Measurements from ENCODE around the gene DMRT2.

DMRT2 gene

DNA sequence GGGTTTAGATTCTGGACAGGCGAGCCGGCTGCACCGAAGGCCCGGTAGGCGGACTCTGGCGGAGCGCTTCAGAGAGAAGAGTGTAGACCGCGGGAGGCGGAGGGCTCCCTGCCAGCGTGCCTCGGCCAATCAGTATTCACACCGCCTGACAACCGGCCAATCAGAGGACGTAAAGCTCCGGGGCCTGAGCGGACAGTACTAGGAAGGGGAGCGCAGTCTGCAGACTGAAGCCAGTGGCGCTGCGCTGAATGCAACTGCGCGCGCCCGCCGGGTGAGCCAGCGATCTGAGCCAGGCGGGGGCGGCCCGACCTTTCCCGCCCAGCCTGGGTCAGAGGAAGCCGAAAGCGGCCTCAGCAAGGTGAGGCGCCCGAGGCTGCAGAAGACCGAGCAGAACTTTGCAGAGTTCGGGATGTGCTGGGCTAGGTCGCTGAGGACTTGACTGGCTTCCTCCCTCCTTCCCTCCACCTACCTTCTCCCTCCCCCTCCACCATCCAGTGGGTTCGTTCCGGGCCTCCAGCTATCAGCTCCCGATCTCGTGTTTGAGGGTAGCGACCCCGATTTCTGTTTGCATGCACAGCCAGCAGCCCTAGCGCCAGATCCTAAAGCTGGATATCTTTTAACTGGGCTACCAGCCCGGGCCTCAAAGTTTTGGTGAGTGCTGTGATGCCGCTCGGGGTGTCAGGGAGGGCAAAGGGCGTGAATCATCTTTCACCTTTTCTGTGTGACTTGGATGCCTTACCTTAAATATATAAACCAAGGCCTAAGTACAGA is at the start of gene DMRT2:
Gene DMRT2 (plus strand): TSS at position 233 of the 771 bp plus-strand sequence. CDS start 1,257 bp downstream, outside the sequence.
- peak; percentile 38 for DNase-seq

DNA sequence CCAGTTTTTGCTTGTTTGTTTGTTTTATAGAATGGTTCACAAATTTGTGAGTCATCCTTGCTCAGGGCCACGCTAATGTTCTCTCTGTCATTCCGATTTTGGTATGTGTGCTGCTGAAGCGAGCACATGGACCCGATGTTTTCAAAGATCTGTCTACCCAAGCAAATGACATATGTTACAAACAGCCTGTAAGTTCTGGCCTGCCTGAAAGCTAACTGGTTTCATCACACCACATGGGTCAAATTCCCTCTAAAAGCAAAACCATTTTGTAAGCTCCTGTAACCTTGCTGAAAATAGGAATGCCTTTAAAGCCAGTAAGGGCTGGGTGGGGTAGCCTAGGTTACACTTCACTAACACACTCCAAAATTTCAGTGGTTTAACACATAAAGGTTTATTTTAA is 48.3 kb upstream of the DMRT2 start:
- no peak for DNase-seq

DNA sequence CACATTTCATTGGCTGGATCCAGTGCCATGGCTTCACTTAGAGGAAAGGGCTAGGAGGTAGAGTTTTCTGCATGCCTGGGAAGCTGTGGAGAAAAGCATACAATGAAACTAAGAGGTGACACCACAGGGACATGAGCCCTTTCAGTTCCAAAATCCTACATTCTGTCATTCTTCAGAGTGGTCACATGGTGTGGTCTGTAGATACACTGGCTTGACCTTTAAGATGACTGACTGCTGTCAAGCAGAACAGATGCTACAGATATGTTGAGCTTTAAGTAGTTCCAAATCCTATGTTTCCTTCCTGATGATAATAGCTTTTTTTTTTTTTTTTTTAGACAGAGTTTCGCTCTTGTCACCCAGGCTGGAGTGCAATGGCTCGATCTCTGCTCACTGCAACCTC is 47.5 kb upstream of the DMRT2 start:
- DNase-seq, result no peak

DNA sequence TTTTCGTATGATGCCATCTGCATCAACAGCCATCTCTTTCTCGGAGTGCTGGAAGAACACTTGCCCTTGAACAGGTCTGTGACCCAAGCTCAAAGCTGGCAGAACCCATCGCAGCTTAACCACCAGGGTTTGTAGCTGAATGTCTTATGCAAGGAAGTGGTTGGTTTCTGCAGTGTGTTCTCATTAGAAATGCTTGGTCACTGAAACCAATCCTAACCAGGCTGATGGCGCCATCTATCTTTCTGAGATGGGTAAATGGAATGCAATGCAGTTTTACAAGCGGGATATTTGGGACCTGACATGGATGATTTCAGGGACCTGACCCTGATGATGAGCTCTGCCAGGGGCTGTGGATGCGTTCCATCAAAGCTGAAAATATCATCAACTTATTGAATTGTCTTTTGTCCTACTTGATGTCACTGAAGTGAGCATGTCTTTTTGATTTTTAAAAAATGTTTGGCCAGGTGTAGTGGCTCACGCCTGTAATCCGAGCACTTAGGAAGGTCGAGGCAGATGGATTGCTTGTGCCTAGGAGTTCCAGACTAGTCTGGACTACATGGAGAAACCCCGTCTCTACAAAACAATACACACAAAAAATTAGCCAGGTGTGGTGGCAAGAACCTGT is 45.0 kb upstream of the DMRT2 start:
- no peak for DNase-seq

DNA sequence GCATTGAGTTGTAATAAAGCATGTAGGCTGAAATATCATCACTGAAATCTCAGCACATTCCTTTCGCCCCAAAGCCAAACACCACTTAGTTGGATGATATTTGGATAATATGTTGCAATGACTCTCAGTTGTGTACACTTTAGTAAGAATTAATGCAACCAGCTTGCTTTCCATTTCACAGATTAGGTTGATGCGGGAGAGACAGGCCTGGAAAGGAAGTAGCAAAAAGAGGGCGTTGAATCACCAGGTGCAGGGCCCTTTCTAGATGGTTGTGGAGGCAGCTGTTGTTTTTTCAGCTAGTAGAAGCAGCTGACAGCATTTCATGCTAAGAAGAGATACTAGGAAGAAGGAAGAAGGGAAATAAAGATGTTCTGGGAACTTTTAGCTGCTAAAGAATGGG is 42.8 kb upstream of the DMRT2 start:
- no peak for DNase-seq

DNA sequence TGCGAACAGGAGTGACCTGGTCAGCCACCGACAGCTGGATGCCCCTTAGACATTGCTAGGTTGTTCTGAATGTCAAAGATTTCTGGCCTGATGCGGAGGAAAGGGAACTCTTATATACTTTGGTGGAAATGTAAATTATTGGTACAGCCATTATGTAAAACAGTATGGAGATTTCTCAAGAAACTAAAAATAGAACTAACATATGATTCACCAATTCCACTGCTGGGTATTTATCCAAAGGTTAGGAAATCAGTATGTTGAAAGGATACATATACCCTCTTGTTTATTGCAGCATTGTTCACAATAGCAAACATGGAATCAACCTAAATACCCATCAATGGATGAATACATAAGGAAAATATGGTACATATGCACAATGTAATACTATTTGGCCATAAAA is 41.9 kb upstream of the DMRT2 start:
- DNase-seq, result no peak

DNA sequence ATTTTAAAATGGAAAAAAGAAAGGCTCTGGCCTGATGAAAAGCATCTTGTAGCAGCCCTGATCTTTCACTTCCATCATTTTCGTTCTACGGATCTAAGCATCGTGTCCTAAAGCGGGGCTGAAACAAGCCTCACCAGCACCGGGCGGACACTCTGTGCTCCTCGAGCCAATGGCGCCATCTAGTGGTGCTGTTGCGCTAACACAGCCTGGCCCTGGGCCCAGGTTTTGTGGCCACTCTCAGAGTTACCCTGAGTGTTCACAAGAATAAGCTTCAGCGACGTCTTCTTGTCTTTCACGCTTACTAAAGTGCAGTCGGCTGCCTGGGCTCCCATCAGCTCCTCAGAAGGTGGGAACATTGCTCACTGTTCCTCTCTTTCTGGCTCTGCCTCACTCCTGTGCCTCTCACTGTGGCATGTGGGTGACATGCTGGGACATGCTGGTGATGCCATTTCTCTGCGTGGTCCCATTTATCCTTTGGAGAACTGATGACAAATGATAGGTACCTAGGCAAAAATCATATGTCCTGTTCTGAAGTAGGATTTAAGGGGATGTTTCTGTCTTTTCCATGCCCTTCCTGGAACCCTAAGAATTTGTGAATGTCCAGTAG is 41.0 kb upstream of the DMRT2 start:
- DNase-seq, result peak; percentile 79

DNA sequence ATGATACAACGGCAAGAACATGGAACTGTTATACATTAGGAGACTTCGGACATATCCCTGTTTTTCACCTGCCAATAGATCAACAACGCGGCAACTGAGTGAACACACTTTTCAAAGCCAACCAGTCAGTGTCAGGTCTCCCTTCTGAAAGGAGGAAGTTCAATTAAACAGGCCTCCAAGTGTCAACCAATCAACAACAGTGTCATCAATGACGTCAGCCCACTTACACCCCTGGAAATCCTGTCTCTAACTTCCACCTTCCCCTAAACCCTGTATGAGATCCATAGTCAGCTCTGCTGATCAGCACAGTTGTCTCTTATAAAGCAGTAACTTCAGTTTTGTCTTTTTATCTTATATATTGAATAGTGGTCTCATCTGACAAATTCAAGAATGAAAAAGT is 37.1 kb upstream of the DMRT2 start:
- DNase-seq, result no peak

DNA sequence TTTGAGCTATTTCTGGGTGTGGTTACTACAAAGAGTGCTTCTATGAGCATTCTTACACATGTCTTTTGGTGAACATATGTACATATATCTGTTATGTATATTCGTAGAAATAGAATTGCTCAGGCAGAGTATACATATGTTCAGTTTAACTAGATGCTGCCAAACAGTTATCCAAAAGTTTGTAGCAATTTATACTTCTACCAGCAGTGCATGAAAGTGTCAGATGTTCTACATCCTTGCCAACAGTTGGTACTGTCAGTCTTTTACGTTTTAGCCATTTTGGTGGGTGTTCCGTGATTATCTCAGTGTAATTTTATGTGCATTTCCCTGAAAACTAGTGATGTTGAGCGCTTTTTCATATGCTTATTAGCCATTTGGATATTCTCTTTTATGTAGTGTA is 35.9 kb upstream of the DMRT2 start:
- DNase-seq, result no peak

DNA sequence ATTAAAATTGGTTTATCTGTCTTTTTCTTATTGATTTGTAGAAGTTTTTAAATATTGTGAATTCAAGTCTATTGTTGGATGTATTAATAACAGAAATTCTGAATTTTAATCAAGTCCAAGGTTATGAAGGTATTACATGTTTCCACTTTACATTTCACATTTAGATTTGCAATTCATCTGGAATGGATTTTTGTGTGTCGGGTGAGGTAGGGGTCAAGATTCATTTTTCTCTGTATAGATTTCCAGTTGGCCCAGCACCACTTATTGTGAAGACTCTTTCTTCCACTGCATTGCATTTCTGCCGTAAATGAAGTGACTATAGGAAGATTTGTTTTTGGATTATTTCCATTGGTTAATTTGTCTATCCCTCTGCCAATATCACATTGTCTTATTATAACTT is 35.5 kb upstream of the DMRT2 start:
- DNase-seq, result no peak

DNA sequence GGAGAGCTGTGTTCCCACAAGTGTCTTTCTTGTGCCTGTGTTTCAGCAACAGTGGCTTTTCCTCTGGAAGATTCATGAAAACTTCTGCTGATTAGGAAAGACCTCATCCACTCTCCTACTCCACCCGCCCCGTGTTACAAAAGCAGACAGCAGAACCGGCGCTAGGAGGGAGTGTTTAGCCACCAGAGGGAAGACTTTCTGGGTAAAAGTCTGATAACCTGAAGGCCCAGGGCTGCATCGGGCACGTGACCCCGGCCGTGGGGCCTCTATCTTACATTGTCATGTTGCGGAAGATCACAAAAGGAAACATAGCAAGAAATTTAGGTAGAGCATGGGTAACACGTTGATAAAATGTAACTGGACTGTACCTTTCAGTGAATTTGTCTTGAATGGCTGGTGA is 32.0 kb upstream of the DMRT2 start:
- no peak for DNase-seq

DNA sequence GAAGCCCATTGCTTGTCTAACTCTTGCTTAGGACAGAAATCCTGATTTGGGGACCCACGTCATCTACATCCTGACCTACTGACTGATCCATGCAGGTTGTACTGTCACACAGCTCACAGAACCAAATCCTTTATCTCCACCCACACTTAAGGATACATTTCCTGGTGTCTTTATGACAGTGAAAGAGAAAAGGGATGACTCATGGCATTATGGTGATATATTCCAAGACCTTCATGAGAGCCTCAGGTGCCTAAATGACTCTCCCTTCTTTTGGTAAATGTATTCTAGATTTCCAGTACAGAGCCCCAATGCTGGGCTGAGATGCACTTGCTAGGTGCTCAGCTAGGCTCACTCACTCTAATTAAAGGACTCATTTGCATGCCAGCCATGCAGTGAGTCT is 26.0 kb upstream of the DMRT2 start:
- no peak for DNase-seq

DNA sequence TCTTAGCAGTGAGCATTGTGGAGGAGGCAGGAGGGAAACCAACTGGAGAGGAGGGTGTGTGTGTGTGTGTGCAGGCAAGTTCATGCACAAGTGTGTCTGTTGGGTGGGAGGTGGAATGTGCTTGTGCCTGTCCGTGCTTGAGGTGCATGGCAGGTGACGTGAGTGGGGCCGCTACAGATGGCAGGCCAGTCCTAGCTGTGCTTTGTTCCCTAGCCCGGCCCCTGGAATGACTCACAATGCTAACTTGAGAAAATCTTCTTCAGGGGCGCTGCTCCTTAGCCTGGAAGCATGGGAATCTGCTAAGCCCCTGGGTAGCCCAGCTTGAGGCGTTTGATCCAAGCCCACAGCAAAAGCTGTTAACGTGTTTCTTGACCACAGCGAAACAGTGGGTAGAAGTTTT is 25.0 kb upstream of the DMRT2 start:
- DNase-seq, result no peak

DNA sequence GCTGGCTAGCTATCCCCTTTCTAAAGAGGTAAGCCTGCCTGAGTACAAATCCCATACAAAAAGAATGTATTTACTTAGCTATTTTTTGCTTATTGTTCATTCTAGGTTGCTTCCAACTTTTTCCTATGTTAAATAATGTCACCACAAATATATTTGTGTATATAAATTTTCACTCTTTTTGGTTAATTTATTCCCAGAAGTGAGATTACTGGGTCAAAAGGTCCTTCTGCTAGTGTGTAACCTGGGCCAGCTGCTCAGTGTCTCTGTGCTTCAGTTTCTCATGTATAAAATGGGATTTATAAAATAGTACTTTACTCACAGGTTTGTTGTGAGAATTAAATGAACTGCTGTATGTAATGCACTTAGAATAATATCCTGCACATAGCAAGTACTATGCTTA is 23.9 kb upstream of the DMRT2 start:
- no peak for DNase-seq

DNA sequence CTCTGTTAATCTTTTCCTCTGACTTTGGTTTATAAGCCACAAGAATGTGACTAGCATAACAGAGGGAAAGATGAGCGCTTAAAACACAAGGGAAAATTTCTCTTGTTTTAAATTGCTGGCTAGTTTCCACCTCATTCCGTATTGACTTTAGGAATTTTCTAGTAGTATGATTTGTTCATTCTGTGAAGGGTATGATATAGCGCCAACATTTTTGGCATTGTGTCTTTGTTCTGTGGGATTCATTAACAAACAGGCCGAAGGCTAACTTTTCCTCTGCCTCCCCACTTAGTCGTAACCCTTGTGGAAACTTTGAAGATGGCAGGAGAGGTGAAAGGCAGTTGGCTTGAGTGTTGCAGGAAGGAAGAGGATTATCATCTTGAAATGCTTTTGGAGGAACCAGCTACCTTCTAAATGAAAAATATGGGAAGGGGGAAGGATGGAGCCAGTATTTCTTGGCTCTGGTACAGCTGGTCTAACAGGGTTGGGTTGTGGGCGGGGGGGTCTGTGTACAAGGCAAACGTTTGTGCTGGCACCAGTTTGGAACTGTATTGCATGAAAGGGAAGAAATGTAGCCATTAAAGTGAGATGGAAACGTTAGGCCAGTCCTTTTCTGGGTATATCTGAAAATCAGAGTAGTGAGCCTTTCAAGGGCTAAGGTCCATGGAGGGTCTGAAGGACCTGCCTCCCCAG is 21.5 kb upstream of the DMRT2 start:
- DNase-seq, result no peak

DNA sequence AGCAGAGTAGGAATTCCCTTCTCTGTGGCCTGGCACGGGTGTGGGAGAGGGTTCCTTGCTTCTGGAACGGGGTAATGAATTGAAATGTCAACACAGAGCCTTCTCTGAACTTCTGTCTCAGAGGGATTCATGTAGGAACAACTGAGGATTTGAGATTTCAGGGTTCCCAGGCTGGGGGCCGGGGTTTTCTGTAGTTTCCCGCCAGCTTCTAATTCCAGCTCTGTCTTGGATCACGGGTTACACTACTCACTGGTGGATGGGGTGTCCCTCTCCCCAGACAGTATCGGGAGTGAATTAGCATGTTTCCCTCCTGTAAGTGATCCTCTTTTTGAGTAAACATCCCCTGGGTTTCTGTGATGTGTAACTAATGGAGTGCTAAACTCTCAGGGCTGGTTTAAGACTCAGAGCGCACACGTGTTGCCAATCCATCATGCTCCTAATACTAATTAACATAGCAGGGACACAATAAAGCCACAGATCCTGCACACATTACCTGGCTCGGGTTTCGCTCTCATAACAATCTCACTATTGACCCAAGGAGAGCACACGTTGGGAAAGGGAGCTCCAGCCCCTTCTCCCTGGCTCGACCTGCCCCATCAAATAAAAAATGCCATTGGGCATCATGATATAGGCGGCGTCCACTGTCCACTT is 18.1 kb upstream of the DMRT2 start:
- no peak for DNase-seq

DNA sequence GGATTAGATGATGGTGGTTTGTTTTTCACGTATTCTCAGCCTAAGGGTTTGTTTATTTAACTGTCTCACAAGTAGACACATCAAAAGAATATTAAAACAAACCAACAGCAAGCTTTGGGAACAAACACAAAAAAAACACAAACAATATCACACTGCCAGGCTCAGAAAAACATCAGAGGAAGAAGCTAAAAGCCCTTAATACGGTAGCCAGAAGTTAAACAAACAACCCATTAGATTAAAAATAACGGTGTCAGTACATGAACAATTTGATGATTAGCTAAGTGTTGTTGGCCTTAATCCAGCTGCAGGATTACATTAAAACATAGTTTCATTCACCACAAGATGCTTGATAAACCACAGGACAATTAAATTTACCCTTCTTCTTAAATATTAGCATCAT is 15.9 kb upstream of the DMRT2 start:
- DNase-seq, result no peak

DNA sequence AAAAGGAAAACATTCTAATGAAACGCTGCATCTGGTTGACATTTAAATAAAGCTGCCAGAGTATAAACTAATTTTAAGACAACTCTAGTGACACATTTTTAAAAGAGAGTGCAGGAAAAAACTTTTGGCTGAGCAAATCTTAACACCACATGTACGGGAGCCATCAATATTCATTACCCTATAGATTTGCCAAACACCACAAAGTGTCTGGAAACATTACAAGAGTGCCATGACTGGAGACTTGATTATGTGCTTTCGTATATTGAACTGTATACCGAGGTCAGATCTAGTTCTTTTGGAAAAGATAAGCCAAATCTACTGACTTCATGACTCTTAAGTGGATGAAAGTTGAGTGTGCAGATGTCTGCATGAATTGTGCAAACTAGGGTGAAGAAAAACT is 10.6 kb upstream of the DMRT2 start:
- no peak for DNase-seq

DNA sequence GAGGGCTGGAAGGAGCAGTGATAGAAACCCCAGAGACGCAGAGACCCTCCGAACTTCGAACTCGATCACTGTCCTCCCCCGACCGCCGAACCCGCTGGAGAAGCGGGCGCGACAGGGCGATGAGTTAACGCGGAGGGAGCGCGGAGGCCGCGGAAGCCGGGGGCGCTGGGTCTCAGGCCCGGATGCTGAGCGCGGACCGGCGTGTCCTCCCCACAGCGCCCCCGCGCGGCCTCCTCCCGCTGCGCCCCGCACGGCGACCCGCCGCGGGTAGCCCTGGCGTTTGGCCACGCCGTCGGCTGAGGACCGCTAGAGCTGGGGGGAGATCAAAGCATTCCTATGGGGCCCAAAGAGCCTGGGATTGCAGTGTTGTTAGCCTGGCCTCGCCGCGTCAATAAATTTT is 7.7 kb upstream of the DMRT2 start:
- DNase-seq, result no peak

DNA sequence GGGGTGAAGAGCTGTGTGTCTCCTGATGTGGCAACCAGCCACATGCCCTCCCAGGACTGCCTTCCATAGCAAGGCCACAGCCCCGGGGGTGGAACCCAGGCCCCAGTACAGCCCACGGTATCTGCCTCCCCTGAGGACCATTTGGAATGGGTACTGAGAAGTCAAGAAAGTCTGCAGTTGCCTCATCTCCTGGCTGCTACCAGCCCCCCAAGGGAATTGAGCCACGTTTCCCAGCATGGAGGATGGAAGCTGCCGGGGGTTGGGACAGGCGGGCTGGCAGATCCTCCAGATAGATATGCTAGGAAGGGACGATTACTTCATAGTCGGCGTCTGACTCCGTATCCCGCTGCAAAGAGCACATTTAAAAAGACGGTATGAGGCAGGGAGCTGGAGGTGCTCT is 5.5 kb upstream of the DMRT2 start:
- no peak for DNase-seq

DNA sequence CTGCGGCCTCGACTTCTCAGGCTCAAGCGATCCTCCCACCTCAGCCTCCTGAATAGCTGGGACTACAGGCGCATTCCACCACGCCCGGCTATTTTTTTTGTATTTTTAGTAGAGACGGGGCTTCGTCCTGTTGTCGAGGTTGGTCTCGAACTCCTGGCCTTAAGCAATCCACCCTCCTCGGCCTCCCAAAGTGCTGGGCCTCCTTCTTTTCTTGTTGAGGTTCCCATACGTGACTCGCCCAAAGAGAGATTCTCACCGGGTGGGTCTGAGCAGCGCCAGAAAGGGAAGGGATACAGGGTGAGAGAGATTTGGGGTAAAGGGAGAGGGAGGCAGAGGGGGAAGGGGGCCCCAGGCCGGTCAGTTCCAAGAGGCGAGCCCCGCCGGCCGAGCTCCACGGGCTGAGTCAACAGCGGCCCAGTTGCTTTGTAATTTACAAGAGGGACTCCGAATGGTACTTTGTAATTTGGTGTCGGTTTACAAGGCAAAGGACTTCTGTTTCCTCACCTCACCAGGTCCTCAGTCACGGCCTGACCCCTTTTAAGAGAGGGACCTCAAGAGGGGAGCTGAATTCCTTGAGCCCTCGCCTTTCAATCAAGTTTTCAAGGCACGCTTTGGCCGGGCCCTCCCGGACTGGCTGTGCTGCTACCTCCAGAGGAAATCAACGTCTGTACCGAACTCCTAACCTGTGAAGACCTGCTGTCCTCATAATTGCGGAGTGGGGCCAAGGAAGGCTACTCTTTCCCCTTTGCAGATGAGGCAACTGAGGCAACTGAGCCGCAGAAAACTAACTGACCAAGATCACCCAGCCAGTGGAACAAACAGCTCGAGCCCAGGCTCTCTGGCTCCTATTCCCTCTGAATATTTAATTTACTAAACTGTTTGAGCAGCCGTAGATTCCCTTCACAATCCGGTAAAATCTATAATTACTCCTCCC is 3.3 kb upstream of the DMRT2 start:
- no peak for DNase-seq

DNA sequence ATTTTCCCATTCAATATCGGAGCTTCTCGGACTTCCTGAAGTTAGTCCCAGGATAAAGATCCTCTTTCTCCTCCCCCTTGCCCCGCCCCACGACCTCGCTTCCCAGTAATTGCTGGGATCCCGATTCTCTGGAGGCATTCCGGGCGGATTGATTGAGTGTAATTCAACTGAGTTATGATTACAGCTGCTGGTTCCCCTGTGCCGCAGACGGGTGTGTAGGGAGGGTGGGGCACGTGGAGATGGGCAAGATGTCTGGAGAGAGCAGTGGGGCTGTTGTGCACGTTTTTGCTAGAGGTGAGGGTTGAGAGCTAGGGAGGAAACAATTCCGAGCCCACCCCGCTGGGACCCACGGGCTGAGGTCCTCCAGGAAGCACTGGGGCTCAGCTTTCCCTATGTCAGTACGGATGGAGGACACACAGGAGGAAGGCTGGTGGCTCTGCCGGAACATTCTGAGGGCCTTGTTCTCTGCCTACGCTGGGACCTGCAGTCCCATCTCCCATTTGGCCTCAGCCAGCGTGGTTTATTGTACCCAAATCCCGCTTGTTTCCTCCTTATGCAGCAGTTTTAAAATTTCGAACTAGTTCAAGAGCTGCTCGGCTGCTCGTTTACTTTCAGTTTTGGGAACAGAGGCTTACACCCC is 2.4 kb upstream of the DMRT2 start:
- DNase-seq, result no peak
